Activated CD8-positive, alpha-beta T cell treated with anti-CD3 and anti-CD28 coated beads, Interleukin-2, amount 10 ng/mL, durations not matched to agents 7 days and 5 days (primary cell): ENCODE data around the gene FAF2. TPM values are rescaled to one million over a fixed set of nuclear protein-coding genes. Genes with fewer than 3 reads are reported as not detected.

Experiments
- ATAC-seq: fragments of 150-1000 bp; cut with Tn5 transposase; one replicate; pipeline ENCODE4 v1.10.0; 2021; ENCODE audit warnings: moderate library complexity
- CTCF ChIA-PET: fragments of 350-600 bp; sonication (Branson Sonifier 250); formaldehyde crosslinking; loops from one replicate; lab custom pipeline; 2021; ENCODE audit warnings: antibody characterized with exemption; lab: Charles Lee
- POLR2A ChIA-PET: fragments of 350-600 bp; sonication (Branson Sonifier 250); formaldehyde crosslinking; loops from one replicate; lab custom pipeline; 2021; ENCODE audit warnings: antibody characterized with exemption; lab: Charles Lee
- DNase-seq: peaks from one replicate; pipeline ENCODE4 v3.0.0-alpha.2; 2020
- H3K27ac Mint-ChIP-seq: one replicate; pipeline ENCODE4 v1.8.0; 2021; ENCODE audit warnings: mild to moderate bottlenecking, mixed read lengths
- H3K27me3 Mint-ChIP-seq: one replicate; pipeline ENCODE4 v1.8.0; 2021; ENCODE audit warnings: low read depth, mixed read lengths
- H3K36me3 Mint-ChIP-seq: one replicate; pipeline ENCODE4 v1.8.0; 2021; ENCODE audit warnings: low read depth, mixed read lengths
- H3K4me1 Mint-ChIP-seq: one replicate; pipeline ENCODE4 v1.8.0; 2021; ENCODE audit warnings: low read depth, mixed read lengths
- H3K4me3 Mint-ChIP-seq: one replicate; pipeline ENCODE4 v1.8.0; 2021; ENCODE audit warnings: mild to moderate bottlenecking, mixed read lengths
- H3K9me3 Mint-ChIP-seq: one replicate; pipeline ENCODE4 v1.8.0; 2022; ENCODE audit warnings: mixed read lengths; ENCODE audit not compliant: insufficient read depth
- total RNA-seq, 2 experiments: library from RNA; stranded (reverse); gene quantifications; one replicate each; pipeline ENCODE4 v1.2.3, GENCODE V29; 2021

FAF2 gene
- total RNA-seq, 2 experiments from 2014 or later: 31.3 to 31.4 TPM

DNA sequence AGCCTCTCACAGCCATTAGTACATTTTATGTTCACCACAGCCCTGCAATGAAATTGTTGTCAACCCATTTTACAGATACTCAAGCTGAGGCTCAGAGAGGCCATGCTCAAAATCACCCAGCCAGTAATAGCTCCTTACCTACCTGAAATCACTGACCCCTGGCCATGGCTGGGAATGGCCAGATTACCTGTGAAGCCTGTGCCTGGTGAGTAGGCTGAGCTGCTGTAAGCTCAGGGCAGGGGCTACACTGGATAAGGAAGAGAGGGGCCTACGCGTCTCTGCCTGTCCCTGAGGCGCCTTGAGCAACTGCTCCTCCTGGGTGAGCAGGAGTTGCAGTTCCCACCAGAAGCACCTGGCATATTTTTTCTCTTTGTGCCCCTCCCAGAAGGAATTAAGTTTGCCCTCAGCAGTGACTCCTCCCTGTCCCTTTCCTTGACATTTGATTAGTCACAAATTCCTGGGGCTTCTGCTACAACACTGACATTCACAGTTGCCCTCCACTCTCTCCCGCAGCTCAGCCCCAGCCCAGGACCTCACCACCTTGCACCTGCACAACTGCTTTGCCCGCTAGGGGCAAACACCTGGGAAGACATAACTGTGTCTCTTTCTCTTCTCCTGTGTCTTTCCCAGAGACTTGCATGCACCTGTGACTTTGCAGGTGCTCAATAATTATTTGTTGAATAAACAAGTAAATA, 37.6 kb upstream of the FAF2 start:
- no peak overlapping the region for H3K4me3 Mint-ChIP-seq
- ChIA-PET POLR2A (interaction anchor here (0.5 to 1.3 kb wide), 2 partner anchors 37 to 734 kb away, joined by 4 to 5 read pairs; partner anchors contain the start of gene FAF2), CTCF (interaction anchor here (1.4 kb wide), 1 partner anchor 37 kb away, joined by 5 read pairs; no protein-coding TSS in a partner anchor)
- no peaks in the 10 kb centered on the region for H3K27me3 Mint-ChIP-seq
- H3K4me1 Mint-ChIP-seq: peaks cover 20% of the 10 kb centered on the region
- no peak overlapping the region for H3K27ac Mint-ChIP-seq
- ATAC-seq (no peak), DNase-seq (no peak)
- no peaks in the 10 kb centered on the region for H3K9me3 Mint-ChIP-seq
- H3K36me3 Mint-ChIP-seq: peaks cover 14% of the 10 kb centered on the region

DNA sequence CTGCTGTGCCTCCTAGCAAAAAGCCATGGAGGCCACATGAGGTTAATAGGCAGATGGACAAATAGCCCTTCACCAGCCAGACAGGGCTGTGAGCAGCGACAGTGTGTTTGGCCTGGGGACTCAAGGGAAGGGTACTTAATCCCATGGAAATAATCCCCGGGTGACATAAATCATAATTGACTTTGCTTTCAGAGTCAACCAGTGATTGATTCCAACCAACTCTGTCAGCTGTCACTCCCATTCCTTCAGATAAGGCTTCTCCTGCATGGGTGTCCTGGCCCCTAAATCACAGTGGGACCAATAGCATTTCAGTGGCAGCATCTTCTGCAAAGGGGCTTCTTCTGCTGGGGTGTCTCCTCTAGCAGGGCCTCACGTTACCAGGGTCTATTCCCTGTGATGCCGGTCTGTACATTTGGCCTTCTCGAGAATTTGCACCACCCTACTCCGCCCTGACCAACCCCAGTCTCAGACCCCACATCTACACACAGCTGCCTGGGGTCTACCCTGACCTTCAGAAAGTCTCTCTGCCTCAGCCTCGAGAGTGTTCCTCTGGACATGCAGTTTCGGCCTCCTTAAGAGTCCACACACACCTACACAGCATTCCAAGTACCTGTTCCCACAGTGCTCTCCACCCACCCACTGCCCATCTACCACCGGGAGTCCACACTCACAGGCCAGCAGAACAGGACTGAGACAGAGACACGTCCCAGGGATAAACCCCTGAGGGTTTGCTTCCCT, 35.5 kb upstream of the FAF2 start:
- ChIA-PET POLR2A (no interaction called here), CTCF (interaction anchor here (0.6 to 1.1 kb wide), 2 partner anchors 35 to 130 kb away, joined by 3 read pairs; no protein-coding TSS in a partner anchor)
- ATAC-seq (no peak), DNase-seq (no peak)
- Mint-ChIP-seq H3K27me3 (no peaks in the 10 kb centered on the region), H3K9me3 (no peaks in the 10 kb centered on the region), H3K4me1 (peaks cover 29% of the 10 kb centered on the region), H3K4me3 (no peak overlapping the region), H3K27ac (no peak overlapping the region), H3K36me3 (peaks cover 6% of the 10 kb centered on the region)

DNA sequence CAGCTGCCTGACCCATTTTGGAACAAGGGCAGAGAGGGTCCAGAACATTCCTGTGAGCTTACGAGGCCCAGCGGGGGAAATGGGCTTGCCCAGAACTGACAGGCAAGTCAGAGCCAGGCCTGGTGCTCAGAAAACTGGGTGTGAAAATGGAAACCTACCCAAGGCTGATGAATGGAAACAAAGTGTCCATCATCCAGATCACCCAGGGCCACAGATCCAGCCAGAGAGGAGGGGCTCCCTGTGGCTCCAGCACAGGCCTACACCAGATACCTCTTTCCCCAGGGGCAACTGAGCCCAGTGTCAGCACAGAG, 35.0 kb upstream of the FAF2 start:
- Mint-ChIP-seq H3K27me3 (peaks cover 1% of the 10 kb centered on the region), H3K9me3 (no peaks in the 10 kb centered on the region), H3K27ac (no peak overlapping the region), H3K4me1 (peaks cover 29% of the 10 kb centered on the region), H3K36me3 (peaks cover 4% of the 10 kb centered on the region), H3K4me3 (no peak overlapping the region)
- CTCF ChIA-PET: interaction anchor here (0.6 to 1.1 kb wide), 2 partner anchors 34 to 130 kb away, joined by 3 read pairs; no protein-coding TSS in a partner anchor
- DNase-seq: no peak
- POLR2A ChIA-PET: no interaction called here
- no peak for ATAC-seq

DNA sequence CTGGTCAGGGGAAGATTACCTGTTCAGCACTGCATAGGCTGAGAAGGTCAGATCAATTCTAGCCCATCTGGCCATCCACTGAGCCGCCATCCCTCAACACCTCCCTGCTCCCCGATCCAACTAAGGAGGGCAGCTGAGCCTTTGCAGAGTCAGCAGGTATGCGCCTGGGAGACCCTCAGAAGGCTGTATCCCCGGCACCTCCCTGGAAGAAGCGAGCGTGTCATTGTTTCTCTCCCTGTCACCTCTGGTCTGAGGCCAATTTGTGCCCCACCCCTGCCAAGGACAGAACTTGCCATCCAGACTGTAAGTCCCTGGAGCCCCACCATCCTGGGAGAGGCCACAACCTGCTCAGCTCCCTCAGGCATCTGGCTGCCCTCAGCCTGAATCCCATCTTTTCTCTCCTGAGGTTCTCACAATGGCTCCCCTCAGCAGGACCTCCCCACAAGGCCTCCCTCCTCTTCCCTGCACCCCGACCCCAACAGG, 34.4 kb upstream of the FAF2 start:
- Mint-ChIP-seq H3K27me3 (peaks cover 3% of the 10 kb centered on the region), H3K27ac (no peak overlapping the region), H3K4me3 (no peak overlapping the region), H3K9me3 (no peaks in the 10 kb centered on the region), H3K36me3 (peaks cover 4% of the 10 kb centered on the region), H3K4me1 (peaks cover 29% of the 10 kb centered on the region)
- no peak for DNase-seq
- no peak for ATAC-seq
- ChIA-PET POLR2A (no interaction called here), CTCF (interaction anchor here (0.6 to 3.5 kb wide), 3 partner anchors 34 to 129 kb away, joined by 3 to 30 read pairs (median 3); partner anchors contain the start of gene FAF2)

DNA sequence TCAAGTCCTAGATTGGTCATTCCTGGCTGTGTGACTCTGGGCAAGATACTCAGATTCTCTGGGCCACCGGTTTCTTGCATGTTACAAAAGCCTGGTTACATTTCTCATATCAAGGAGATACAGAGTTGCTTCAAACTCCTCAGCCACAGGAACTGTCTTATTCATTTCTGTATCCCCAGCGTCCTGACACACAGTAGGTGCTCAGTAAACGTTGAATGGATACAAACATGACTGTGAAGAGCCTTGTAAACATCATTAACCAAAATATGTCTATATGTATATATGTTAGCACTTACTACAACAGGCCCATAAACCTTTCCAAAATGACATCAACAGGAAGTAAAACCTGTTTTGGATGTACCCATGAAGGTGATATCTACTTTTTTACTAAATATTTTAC, 33.5 kb upstream of the FAF2 start:
- Mint-ChIP-seq H3K27ac (peak overlapping the region; percentile 15), H3K27me3 (peaks cover 5% of the 10 kb centered on the region), H3K36me3 (peaks cover 4% of the 10 kb centered on the region), H3K9me3 (no peaks in the 10 kb centered on the region), H3K4me1 (peaks cover 29% of the 10 kb centered on the region), H3K4me3 (peak overlapping the region; percentile 77)
- ATAC-seq (no peak), DNase-seq (no peak)
- POLR2A ChIA-PET: interaction anchor here (0.6 kb wide), 1 partner anchor 26 kb away, joined by 3 read pairs; no protein-coding TSS in a partner anchor
- CTCF ChIA-PET: interaction anchor here (1.1 to 3.5 kb wide), 3 partner anchors 33 to 232 kb away, joined by 3 to 30 read pairs (median 3); partner anchors contain the start of genes FAF2, RNF44 and TSPAN17

DNA sequence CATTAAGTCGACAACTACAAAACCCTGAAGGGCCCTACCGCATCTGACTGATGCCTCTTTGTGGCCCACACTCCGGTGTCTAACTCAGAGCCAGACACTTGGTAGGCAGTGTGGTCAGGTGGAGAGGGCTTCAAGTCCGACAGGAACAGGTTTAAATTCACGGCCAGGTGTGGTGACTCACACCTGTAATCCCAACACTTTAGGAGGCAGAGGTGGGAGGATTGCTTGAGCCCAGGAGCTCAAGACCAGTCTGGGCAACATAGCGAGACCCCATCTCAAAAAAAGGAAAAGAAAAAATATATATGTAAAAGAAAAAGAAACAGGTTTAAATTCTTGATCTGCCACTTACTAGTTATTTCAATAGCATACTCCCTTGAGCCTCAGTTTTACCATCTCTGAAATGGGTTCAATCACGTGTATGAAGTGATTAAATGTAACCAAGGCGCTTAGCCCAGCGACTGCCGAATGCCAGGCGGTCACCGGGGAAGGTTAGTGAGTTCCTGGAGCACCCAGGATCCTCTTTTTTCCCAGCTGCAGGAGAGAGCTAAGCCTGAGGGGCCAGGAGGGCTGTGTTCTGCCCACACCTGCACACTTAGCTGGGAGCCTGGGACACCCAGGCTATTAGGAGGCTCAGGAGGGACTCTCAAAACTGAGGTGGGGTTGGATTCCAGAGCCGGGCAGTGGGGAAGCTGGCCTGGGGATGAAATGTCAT, 32.8 kb upstream of the FAF2 start:
- H3K27ac Mint-ChIP-seq: peak overlapping the region; percentile 76
- ATAC-seq (no peak), DNase-seq (no peak)
- ChIA-PET CTCF (interaction anchor here (0.6 to 3.5 kb wide), 13 partner anchors 9 to 245 kb away, joined by 3 to 30 read pairs (median 4); partner anchors contain the start of genes FAF2, RNF44 and TSPAN17), POLR2A (interaction anchor here (0.6 to 2.0 kb wide), 5 partner anchors 9 to 128 kb away, joined by 3 to 14 read pairs (median 5); partner anchors contain the start of genes HIGD2A, NOP16 and RNF44)
- H3K4me1 Mint-ChIP-seq: peaks cover 29% of the 10 kb centered on the region
- H3K4me3 Mint-ChIP-seq: peak overlapping the region; percentile 77
- no peaks in the 10 kb centered on the region for H3K36me3 Mint-ChIP-seq
- peaks cover 7% of the 10 kb centered on the region for H3K27me3 Mint-ChIP-seq
- H3K9me3 Mint-ChIP-seq: no peaks in the 10 kb centered on the region

DNA sequence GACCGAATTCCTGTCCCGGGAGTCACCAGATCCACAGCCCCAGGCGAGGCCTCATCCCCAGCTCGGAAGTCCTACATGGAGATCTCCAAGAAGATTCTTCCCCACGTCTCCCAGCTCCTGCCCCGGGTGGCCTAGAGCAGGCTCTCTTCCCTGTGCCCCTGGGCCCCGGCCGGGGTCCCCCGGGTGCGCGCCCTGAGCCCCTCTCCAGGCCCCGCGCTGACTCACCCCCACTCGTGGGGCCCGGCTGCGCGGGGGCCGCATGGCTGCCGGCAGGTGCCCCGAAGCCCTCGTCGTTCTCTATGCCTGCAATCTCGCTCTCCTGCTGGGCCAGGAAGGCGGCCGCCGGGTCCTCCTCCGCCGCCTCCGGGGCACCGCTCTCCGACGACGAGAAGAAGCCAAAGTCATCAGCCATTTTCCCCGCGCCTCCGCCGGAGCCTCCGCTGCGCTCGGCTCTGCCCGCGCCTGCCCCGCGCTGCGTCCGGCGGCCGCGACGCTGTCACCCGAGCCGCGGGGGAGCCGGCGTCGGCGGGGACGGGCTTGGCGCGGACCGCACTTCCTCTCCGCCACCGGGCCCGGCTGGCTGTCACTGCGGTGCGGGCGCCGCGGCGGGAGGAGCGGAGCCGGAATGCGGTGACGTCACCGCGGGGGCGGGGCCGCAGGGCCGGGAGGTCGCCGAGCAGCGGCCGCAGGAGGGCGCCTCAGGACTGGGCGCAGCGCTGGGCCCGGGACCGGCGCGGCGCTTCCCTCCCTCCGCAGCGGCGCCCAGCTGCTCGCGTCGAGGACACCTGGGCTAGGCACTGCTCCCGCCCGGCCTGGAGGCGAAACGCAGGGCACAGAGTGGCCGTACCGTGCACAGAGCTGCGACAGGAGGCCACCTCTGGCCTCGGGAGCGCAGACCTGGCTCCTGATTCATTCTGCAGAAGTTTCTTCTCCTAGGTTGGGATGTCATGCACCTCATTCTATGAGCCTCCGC, 31.9 kb upstream of the FAF2 start, which contains the start of gene CLTB:
Gene CLTB, minus strand, starts transcription at position 588 of the 973 bp plus-strand sequence. Its CDS starts 176 bp downstream, at position 412.
- ChIA-PET POLR2A (interaction anchor here (0.7 to 2.4 kb wide), 9 partner anchors 10 to 134 kb away, joined by 3 to 14 read pairs (median 4); partner anchors contain the start of genes FAF2, HIGD2A, NOP16 and RNF44), CTCF (interaction anchor here (0.6 to 3.5 kb wide), 29 partner anchors 10 to 244 kb away, joined by 3 to 30 read pairs (median 4); partner anchors contain the start of genes FAF2, RNF44 and TSPAN17)
- ATAC-seq: peak; percentile 97
- Mint-ChIP-seq H3K36me3 (no peaks in the 10 kb centered on the region), H3K4me1 (peaks cover 29% of the 10 kb centered on the region), H3K27ac (peak within 1 kb of the TSS; percentile 76), H3K4me3 (peak within 1 kb of the TSS; percentile 77), H3K27me3 (peaks cover 12% of the 10 kb centered on the region), H3K9me3 (no peaks in the 10 kb centered on the region)
- peak; percentile 89 for DNase-seq

DNA sequence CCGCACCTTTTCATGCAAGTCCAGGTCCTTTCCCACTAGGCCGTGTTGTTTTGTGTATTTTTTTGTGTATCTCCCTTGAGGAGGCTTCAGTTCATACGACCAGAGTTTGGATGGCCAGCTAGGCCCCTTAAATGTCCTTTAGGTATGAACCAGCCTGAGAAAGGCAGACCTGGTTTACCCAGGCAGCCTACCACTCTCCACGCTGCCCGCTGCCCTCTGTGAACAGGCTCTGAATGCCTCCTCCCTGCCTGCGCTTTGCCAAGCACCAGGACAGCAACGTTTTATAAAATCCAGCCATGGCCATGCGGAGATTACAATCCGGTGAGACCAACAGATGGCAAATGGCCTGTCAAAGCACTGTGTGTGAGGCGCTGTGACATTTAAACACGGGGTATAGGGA, 31.2 kb upstream of the FAF2 start:
- POLR2A ChIA-PET: interaction anchor here (0.7 to 2.4 kb wide), 7 partner anchors 29 to 133 kb away, joined by 3 to 14 read pairs (median 4); partner anchors contain the start of genes FAF2, HIGD2A, NOP16 and RNF44
- no peak for DNase-seq
- peaks cover 29% of the 10 kb centered on the region for H3K4me1 Mint-ChIP-seq

DNA sequence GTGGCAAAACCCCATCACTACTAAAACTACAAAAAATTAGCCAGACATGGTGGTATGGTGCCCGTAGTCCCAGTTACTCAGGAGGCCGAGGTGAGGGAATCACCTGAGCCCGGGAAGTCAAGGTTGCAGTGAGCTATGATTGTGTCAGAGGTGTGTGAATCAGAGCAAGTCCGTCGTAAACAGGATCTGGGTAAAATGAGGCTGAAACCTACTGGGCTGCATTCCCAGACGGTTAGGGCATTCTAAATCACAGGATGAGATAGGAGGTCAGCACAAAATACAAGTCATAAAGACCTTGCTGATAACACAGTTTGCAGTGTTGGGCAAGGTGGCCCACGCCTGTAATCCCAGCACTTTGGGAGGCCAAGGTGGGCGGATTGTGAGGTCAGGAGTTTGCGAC, 29.9 kb upstream of the FAF2 start:
- POLR2A ChIA-PET: interaction anchor here (2.4 kb wide), 1 partner anchor 30 kb away, joined by 9 read pairs; the partner anchor contains the start of gene FAF2
- Mint-ChIP-seq H3K27me3 (peaks cover 26% of the 10 kb centered on the region), H3K4me3 (no peak overlapping the region), H3K4me1 (peaks cover 24% of the 10 kb centered on the region), H3K36me3 (no peaks in the 10 kb centered on the region), H3K9me3 (no peaks in the 10 kb centered on the region), H3K27ac (no peak overlapping the region)
- CTCF ChIA-PET: interaction anchor here (0.7 to 3.2 kb wide), 6 partner anchors 14 to 242 kb away, joined by 3 to 19 read pairs (median 8); no protein-coding TSS in a partner anchor
- ATAC-seq: no peak
- no peak for DNase-seq

More for the DNA sequence above, 31.2 kb upstream of the FAF2 start:
- CTCF ChIA-PET: interaction anchor here (0.9 to 3.5 kb wide), 23 partner anchors 9 to 244 kb away, joined by 3 to 30 read pairs (median 5); partner anchors contain the start of genes FAF2 and RNF44
- Mint-ChIP-seq H3K4me3 (peak overlapping the region; percentile 64), H3K27ac (peak overlapping the region; percentile 48), H3K36me3 (no peaks in the 10 kb centered on the region), H3K27me3 (peaks cover 14% of the 10 kb centered on the region), H3K9me3 (no peaks in the 10 kb centered on the region)
- no peak for ATAC-seq

DNA sequence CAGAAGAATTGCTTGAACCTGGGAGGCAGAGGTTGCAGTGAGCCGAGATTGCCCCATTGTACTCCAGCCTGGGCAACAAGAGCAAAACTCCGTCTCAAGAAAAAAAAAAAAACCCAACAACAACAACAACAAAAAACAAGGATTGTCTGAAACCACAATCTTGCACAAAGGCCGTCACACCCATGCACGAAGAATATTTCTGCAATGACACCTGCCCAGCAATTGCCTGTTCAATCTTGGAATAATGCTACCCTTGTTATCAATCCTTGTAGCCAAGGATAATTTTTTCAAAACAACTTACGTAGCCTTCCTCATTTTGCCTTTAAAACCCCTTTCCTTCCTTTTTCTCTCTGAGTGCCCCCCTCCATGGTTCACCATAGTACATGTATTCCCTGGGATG, 28.1 kb upstream of the FAF2 start:
- H3K27ac Mint-ChIP-seq: no peak overlapping the region
- ChIA-PET POLR2A (no interaction called here), CTCF (interaction anchor here (0.6 to 1.1 kb wide), 3 partner anchors 10 to 124 kb away, joined by 3 to 6 read pairs (median 5); partner anchors contain the start of gene FAF2)
- ATAC-seq: no peak
- H3K4me1 Mint-ChIP-seq: peaks cover 13% of the 10 kb centered on the region
- H3K4me3 Mint-ChIP-seq: no peak overlapping the region
- H3K36me3 Mint-ChIP-seq: no peaks in the 10 kb centered on the region
- no peak for DNase-seq
- H3K27me3 Mint-ChIP-seq: peaks cover 27% of the 10 kb centered on the region
- peaks cover 4% of the 10 kb centered on the region for H3K9me3 Mint-ChIP-seq
